Right lobe of liver (tissue), 6 donors: ENCODE results near the gene DTL. TPM values are rescaled to one million over a fixed set of nuclear protein-coding genes. Genes with fewer than 3 reads are reported as not detected.

Experiments
- ATAC-seq, 4 donors: fragments of 200-7000 bp; cut with Tn5 transposase; one replicate each; pipeline ENCODE4 v1.9.1; 2020; ENCODE audit warnings: mild to moderate bottlenecking in 4 of 4, moderate library complexity in 4 of 4
- DNase-seq, 3 donors: peaks; one replicate each; pipeline ENCODE4 v3.0.0-alpha.2; 2020
- H3K27ac ChIP-seq, 3 donors: fragments of 200-600 bp; one replicate each; pipeline ENCODE4 v1.8.0; 2022
- H3K27me3 ChIP-seq, 2 donors: fragments of 200-600 bp; one replicate each; pipeline ENCODE4 v1.8.0; 2022
- H3K36me3 ChIP-seq, 4 donors: fragments of 200-600 bp; sonication (generic) in 1 of 4; one replicate each; pipeline versions ENCODE4 v1.5.1 to v1.8.0; 2017 to 2022; ENCODE audit warnings: control low read depth in 1 of 4
- H3K4me1 ChIP-seq, 4 donors: fragments of 200-600 bp; sonication (generic) in 1 of 4; one replicate each; pipeline versions ENCODE4 v1.5.1 to v1.8.0; 2017 to 2022; ENCODE audit warnings: control low read depth in 1 of 4
- H3K4me3 ChIP-seq, 3 donors: fragments of 200-600 bp; one replicate each; pipeline ENCODE4 v1.8.0; 2022
- H3K9me3 ChIP-seq, 4 donors: fragments of 200-600 bp; sonication (generic) in 1 of 4; one replicate each; pipeline versions ENCODE4 v1.5.1 to v1.8.0; 2017 to 2022; ENCODE audit warnings: control low read depth in 1 of 4
- CTCF ChIP-seq, 4 donors: fragments of 200-600 bp in 3 of 4; fragments of 450-650 bp in 1 of 4; IDR thresholded peaks; one replicate each; pipeline versions ENCODE4 v1.5.1 to v1.8.0; 2016 to 2022; ENCODE audit warnings: antibody characterized with exemption in 4 of 4, mild to moderate bottlenecking in 2 of 4
- POLR2A ChIP-seq: fragments of 450-650 bp; IDR thresholded peaks from one replicate; pipeline ENCODE4 v1.6.1; 2017; ENCODE audit warnings: antibody characterized with exemption, mild to moderate bottlenecking
- WGBS: methylation state at CpG from one replicate; pipeline ENCODE4 v1.1.6; 2018; ENCODE audit warnings: low coverage, low lambda C conversion rate; ENCODE audit not compliant: insufficient coverage; ENCODE audit errors: missing lambda C conversion rate; 5-methylcytosine and 5-hydroxymethylcytosine counted together
- intact Hi-C, 2 donors: fragments of 100-400 bp; cut with DNase I; formaldehyde crosslinking; loops; one replicate each; pipeline versions ENCODE4 v1.11.2 to v1.14.1; 2022
- total RNA-seq, 6 experiments: library from RNA; depleted of rRNA in 2 of 6; stranded (reverse); fragments of >200 nt in 2 of 6; fragmentation: NEBNext Ultra II Directional in 3 of 6; extraction: Animal tissue kit (Norgen Biotek cat#: 25700) in 3 of 6; gene quantifications; one replicate each; pipeline versions ENCODE4 v1.1.0 to v1.2.4, GENCODE V29; 2016 to 2023
- donor health status: DM: no; HTN: yes; CAD: no.
- donor health status: DM: no; HTN: no; CAD: no.
- donor health status: DM: no; HTN: no; CAD: no.
- donor health status: DM: no; HTN: yes; CAD: no.
- donor health status: DM: no; HTN: yes; CAD: no.

The DTL gene
- total RNA-seq, 6 experiments from 2014 or later: 0.07 to 12.2 (median 0.94) TPM

GRCh38 chr1:212078826-212079225, 43.3 kb downstream of the DTL start:
- intact Hi-C loops: loop anchor here in 1 of 2 donors (10.0 kb wide), 1 partner anchor 296 kb away; no protein-coding TSS in a partner anchor
- Histone ChIP-seq H3K4me3 (no peak overlapping the region), H3K9me3 (no peaks in the 10 kb centered on the region), H3K36me3 (no peaks in the 10 kb centered on the region), H3K4me1 (no peaks in the 10 kb centered on the region), H3K27me3 (no peaks in the 10 kb centered on the region), H3K27ac (no peak overlapping the region)
- WGBS: 87% methylated on average over 2 of the region's 2 CpGs
- no peak for ATAC-seq
- DNase-seq: no peak
- TF ChIP-seq POLR2A: no peak
- TF ChIP-seq CTCF (IDR thresholded peaks at IDR 0.05): no peak

GRCh38 chr1:212082765-212083406, 47.3 kb downstream of the DTL start:
- Histone ChIP-seq H3K36me3 (no peaks in the 10 kb centered on the region), H3K27ac (no peak overlapping the region), H3K4me1 (no peaks in the 10 kb centered on the region), H3K4me3 (no peak overlapping the region), H3K27me3 (no peaks in the 10 kb centered on the region), H3K9me3 (no peaks in the 10 kb centered on the region)
- ATAC-seq (no peak), DNase-seq (no peak)
- WGBS: 100% methylated on average over 2 of the region's 2 CpGs
- TF ChIP-seq POLR2A: no peak
- no peak for TF ChIP-seq CTCF (IDR thresholded peaks at IDR 0.05)
- intact Hi-C loops: no loop called here

DNA sequence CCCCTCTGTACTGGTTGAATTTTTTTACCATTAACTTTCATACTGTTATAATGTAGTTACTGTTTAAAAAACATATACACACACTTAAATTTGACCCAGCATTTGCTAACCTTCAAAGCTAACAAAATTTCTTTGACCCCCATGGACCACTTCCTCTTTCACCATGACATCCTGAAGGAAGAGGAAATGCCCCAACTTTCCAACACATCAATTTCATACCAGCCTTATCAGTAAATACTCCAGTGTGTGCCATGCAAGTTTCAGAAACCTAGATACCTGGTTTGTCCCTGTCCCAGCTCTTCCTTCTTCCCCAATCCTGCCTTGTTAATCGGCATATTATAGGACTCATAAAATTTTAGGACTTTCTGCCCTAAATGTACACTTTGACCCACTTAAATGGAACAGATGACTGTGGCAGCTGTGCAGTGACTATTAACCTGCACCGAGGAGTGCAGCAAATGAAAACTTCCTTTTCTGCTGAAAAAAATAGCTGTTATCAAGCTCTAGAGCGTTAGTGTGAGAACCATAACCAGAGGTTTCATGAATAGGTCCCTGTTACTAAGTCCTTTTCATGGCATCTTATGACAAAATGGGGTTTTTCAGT, 54.1 kb downstream of the DTL start:
- intact Hi-C loops: no loop called here
- WGBS: 56% methylated on average over 3 of the region's 3 CpGs
- H3K36me3 ChIP-seq: no peaks in the 10 kb centered on the region
- H3K4me1 ChIP-seq: no peaks in the 10 kb centered on the region
- ATAC-seq (peak in 1 of 4 donors; percentile 39), DNase-seq (no peak)
- TF ChIP-seq CTCF (IDR thresholded peaks at IDR 0.05) (no peak), POLR2A (no peak)
- H3K9me3 ChIP-seq: no peaks in the 10 kb centered on the region
- H3K4me3 ChIP-seq: no peak overlapping the region
- no peak overlapping the region for H3K27ac ChIP-seq
- no peaks in the 10 kb centered on the region for H3K27me3 ChIP-seq

DNA sequence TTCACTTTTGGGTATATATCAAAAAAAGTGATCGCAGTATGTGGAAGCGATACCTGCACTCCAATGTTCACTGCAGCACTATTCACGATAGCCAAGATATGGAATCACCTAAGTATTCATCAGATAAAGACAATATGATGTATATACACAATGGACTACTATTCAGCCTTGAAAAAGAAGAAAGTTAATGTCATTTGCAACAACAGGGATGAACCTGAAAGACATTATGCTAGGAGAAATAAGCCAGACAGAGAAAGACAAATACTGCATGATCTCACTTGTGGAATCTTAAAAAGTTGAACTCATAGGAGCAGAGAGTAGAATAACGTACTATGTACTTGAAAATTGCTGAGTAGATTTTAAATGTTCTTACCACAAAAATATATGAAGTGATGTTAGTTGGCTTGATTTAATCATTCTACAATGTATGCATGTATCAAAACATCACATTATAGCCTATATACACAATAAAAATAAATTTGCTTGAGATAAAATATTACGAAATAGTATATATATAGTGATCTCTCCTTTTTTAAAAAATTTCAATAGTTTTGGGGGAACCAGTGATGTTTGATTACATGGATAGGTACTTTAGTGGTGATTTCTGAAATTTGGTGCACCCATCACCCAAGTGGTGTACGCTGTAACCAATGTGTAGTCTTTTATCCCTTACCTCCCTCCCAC, 56.0 kb downstream of the DTL start:
- no peak for DNase-seq
- TF ChIP-seq CTCF (IDR thresholded peaks at IDR 0.05) (no peak), POLR2A (no peak)
- Histone ChIP-seq H3K36me3 (no peaks in the 10 kb centered on the region), H3K4me1 (no peaks in the 10 kb centered on the region), H3K27me3 (no peaks in the 10 kb centered on the region), H3K9me3 (no peaks in the 10 kb centered on the region), H3K27ac (no peak overlapping the region), H3K4me3 (no peak overlapping the region)
- no peak for ATAC-seq
- intact Hi-C loops: no loop called here
- WGBS: 79% methylated on average over 6 of the region's 6 CpGs
